Measurements from ENCODE around the gene CD68. TPM values are rescaled to one million over a fixed set of nuclear protein-coding genes. Genes with fewer than 3 reads are reported as not detected.

Gene CD68
- total RNA-seq, 6 experiments from 2014 or later = 46.6 to 71.7 (median 68.5) TPM

DNA sequence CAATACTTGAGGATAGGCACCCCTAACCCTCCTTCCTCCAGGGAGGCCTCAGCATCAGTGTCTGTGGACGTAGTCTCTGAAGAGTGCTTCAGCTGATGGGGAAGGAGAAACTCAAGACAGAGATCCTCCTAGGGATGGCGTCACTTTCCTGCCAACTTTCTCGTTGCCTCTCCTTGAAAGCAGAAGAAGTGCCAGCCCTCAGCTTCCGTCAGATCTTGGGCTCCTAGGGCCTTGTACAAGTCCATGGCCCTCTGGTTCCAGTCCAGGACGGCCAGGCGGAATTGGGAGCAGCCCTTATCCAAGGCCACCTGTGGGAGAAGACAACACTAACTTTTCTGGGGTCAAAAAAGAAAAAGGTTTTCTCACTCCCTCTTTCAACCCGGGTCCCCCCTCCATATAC, 46.9 kb downstream of the CD68 start:
- TF ChIP-seq, protein P1, sequence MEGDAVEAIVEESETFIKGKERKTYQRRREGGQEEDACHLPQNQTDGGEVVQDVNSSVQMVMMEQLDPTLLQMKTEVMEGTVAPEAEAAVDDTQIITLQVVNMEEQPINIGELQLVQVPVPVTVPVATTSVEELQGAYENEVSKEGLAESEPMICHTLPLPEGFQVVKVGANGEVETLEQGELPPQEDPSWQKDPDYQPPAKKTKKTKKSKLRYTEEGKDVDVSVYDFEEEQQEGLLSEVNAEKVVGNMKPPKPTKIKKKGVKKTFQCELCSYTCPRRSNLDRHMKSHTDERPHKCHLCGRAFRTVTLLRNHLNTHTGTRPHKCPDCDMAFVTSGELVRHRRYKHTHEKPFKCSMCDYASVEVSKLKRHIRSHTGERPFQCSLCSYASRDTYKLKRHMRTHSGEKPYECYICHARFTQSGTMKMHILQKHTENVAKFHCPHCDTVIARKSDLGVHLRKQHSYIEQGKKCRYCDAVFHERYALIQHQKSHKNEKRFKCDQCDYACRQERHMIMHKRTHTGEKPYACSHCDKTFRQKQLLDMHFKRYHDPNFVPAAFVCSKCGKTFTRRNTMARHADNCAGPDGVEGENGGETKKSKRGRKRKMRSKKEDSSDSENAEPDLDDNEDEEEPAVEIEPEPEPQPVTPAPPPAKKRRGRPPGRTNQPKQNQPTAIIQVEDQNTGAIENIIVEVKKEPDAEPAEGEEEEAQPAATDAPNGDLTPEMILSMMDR (IDR thresholded peaks at IDR 0.05) = no peak
- DNase-seq = no peak
- no peak overlapping the region for H3K27ac Mint-ChIP-seq
- H3K36me3 Mint-ChIP-seq (ENCODE audit: low read depth) = peaks cover 4% of the 10 kb centered on the region; the same call in 1 of the 2 replicates
- peaks cover 10% of the 10 kb centered on the region; the same call in 1 of the 2 replicates for H3K4me1 Mint-ChIP-seq (ENCODE audit: low read depth)
- H3K9me3 Mint-ChIP-seq = no peaks in the 10 kb centered on the region
- peaks cover 3% of the 10 kb centered on the region for H3K27me3 Mint-ChIP-seq (ENCODE audit: insufficient read depth)
- H3K4me3 Mint-ChIP-seq = peak overlapping the region; percentile 91

DNA sequence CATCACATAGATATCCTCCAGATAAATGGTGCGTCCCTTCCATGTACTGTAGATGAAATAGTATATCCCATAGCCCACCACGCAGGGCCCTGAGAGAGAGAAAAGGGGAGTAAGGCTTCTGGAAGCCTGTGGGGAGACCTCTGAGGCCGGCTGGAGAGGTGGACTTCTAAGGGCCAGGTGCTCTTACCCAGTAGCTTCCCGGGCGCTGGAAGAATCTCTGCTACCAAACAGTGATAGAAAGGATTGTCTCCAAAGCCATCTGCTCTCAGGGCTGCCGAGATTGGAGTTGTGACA, 47.5 kb downstream of the CD68 start:
- Mint-ChIP-seq H3K9me3 (no peaks in the 10 kb centered on the region), H3K27me3 (ENCODE audit: insufficient read depth) (peaks cover 3% of the 10 kb centered on the region), H3K4me3 (peak overlapping the region; percentile 91), H3K27ac (peak overlapping the region; percentile 82), H3K4me1 (ENCODE audit: low read depth) (peaks cover 10% of the 10 kb centered on the region; the same call in 1 of the 2 replicates), H3K36me3 (ENCODE audit: low read depth) (peaks cover 4% of the 10 kb centered on the region; the same call in 1 of the 2 replicates)
- no peak for DNase-seq
- TF ChIP-seq, protein P1 (IDR thresholded peaks at IDR 0.05) = no peak

DNA sequence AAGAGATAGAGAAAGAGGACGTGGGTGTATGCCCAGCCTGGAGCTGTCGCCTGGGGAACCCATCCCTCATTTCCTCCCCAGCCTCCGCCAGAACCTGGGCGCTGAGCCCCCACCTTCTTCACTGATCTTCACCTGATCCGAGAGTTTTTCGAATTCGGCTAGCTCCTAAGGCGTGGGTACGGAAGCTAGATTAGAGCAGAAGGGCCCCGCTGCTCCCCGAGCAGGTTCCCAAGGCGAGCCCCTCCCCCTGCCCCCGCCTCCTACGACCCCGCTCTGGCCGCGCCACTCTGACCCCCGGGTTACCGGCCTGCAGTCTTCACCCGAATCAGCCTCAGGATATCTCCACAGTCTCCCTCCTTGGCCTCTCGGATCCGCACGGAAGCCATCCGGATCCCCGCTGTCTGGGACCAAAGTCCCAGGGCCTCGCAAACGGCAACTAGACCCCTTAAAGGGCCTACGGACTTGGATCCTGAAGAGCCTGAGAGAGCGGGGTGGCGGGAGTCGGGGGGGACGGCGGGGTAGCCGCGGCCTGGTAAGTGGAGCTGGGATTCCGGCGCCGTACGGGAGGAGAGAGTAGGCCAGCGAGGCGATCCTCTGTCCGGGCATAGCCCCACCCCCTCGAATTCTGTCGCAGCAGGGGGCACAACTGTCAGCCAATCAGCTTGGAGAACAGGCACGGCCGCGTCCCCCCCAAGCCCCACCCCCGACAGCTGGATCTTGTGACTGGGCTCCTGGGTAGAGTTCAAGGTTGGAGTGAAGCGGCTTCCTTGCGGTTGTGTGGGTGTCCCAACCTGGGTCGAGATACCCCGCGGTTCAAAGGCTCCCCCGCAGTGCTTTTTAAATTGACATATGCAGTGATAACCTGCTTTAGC, 48.0 kb downstream of the CD68 start, which contains the start of gene SAT2:
TSS of gene SAT2 (minus strand) at position 572 of the 872 bp plus-strand sequence. CDS start at position 386, 186 bp downstream.
- TF ChIP-seq, protein P1 (IDR thresholded peaks at IDR 0.05) = no peak
- H3K9me3 Mint-ChIP-seq = no peaks in the 10 kb centered on the region
- H3K27ac Mint-ChIP-seq = peak within 1 kb of the TSS; percentile 82
- peaks cover 10% of the 10 kb centered on the region; the same call in 1 of the 2 replicates for H3K4me1 Mint-ChIP-seq (ENCODE audit: low read depth)
- H3K36me3 Mint-ChIP-seq (ENCODE audit: low read depth) = peaks cover 4% of the 10 kb centered on the region; the same call in 1 of the 2 replicates
- DNase-seq = peak; percentile 85
- H3K4me3 Mint-ChIP-seq = peak within 1 kb of the TSS; percentile 91
- peaks cover 3% of the 10 kb centered on the region for H3K27me3 Mint-ChIP-seq (ENCODE audit: insufficient read depth)

DNA sequence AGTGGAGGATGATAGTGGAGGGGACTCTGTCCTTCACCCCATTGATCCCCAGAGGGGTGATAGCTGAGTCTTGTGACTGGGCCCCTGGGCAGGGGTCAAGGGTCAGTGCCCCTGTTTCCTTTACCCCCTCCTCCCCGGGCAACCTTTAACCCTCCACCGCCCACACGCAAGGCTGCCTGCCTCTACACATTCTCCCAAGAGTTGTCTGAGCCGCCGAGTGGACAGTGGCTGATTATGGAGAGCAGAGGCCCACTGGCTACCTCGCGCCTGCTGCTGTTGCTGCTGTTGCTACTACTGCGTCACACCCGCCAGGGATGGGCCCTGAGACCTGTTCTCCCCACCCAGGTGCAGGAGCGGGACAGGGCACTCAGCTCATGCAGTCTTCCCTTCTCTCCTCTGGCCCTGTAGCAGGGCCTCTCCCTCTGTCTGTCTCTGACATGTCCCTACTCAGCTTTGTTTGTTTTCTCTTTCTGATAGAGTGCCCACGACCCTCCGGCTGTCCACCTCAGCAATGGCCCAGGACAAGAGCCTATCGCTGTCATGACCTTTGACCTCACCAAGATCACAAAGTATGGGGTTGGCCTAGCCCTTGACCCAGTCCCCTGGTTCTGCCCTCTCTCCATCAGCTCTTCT, 50.6 kb downstream of the CD68 start, which contains the start of gene SHBG:
TSS of gene SHBG (plus strand) at position 197 of the 633 bp plus-strand sequence. CDS start at position 235, 38 bp downstream.
- no peak for DNase-seq
- H3K36me3 Mint-ChIP-seq (ENCODE audit: low read depth) = peaks cover 4% of the 10 kb centered on the region; the same call in 1 of the 2 replicates
- H3K4me3 Mint-ChIP-seq = no peak within 1 kb of the TSS
- no peaks in the 10 kb centered on the region; the same call in 1 of the 2 replicates for H3K27me3 Mint-ChIP-seq (ENCODE audit: insufficient read depth)
- H3K27ac Mint-ChIP-seq = no peak within 1 kb of the TSS
- TF ChIP-seq, protein P1 (IDR thresholded peaks at IDR 0.05) = no peak
- peaks cover 10% of the 10 kb centered on the region; the same call in 1 of the 2 replicates for H3K4me1 Mint-ChIP-seq (ENCODE audit: low read depth)
- no peaks in the 10 kb centered on the region for H3K9me3 Mint-ChIP-seq

Other genes with a start within 250 kb of the CD68 start
- gene ACAP1, start 243.1 kb upstream of the CD68 start, total RNA-seq (2021; fragmentation: NEBNext Ultra II Directional; extraction: Animal tissue kit (Norgen Biotek cat#: 25700)) = 1 to 10 TPM; 3.2 to 6.4 (median 4.9) TPM
- 10 to 100 TPM; 11.2 to 14.5 (median 12.6) TPM for gene KCTD11, start 227.5 kb upstream of the CD68 start, total RNA-seq (2021; fragmentation: NEBNext Ultra II Directional; extraction: Animal tissue kit (Norgen Biotek cat#: 25700))
- gene TMEM95, start 224.5 kb upstream of the CD68 start, total RNA-seq (2021; fragmentation: NEBNext Ultra II Directional; extraction: Animal tissue kit (Norgen Biotek cat#: 25700)) = not detected
- gene TNK1, start 198.5 kb upstream of the CD68 start, total RNA-seq (2021; fragmentation: NEBNext Ultra II Directional; extraction: Animal tissue kit (Norgen Biotek cat#: 25700)) = under 1 TPM; 0.20 to 0.41 (median 0.26) TPM
- gene PLSCR3, start 185.1 kb upstream of the CD68 start, total RNA-seq (2021; fragmentation: NEBNext Ultra II Directional; extraction: Animal tissue kit (Norgen Biotek cat#: 25700)) = 100 to 1,000 TPM in 1 of 6 experiments, 10 to 100 TPM in 5; 85.6 to 114 (median 98.5) TPM
- 10 to 100 TPM; 52.2 to 79.1 (median 72.3) TPM for gene TMEM256, start 175.5 kb upstream of the CD68 start, total RNA-seq (2021; fragmentation: NEBNext Ultra II Directional; extraction: Animal tissue kit (Norgen Biotek cat#: 25700))
- gene NLGN2, start 171.8 kb upstream of the CD68 start, total RNA-seq (2021; fragmentation: NEBNext Ultra II Directional; extraction: Animal tissue kit (Norgen Biotek cat#: 25700)) = 10 to 100 TPM; 41.3 to 57.3 (median 46.2) TPM
- gene SPEM1, start 159.3 kb upstream of the CD68 start, total RNA-seq (2021; fragmentation: NEBNext Ultra II Directional; extraction: Animal tissue kit (Norgen Biotek cat#: 25700)) = not detected
- not detected for gene SPEM2, start 154.0 kb upstream of the CD68 start, total RNA-seq (2021; fragmentation: NEBNext Ultra II Directional; extraction: Animal tissue kit (Norgen Biotek cat#: 25700))
- gene SPEM3, start 150.8 kb upstream of the CD68 start, total RNA-seq (2021; fragmentation: NEBNext Ultra II Directional; extraction: Animal tissue kit (Norgen Biotek cat#: 25700)) = not detected
- 1 to 10 TPM; 2.2 to 2.9 (median 2.8) TPM for gene TMEM102, start 144.2 kb upstream of the CD68 start, total RNA-seq (2021; fragmentation: NEBNext Ultra II Directional; extraction: Animal tissue kit (Norgen Biotek cat#: 25700))
- gene FGF11, start 140.1 kb upstream of the CD68 start, total RNA-seq (2021; fragmentation: NEBNext Ultra II Directional; extraction: Animal tissue kit (Norgen Biotek cat#: 25700)) = under 1 TPM in 3 of 6 experiments, not detected in 3; 0.10 to 0.31 (median 0.24) TPM
- 1 to 10 TPM; 2.0 to 2.8 (median 2.4) TPM for gene CHRNB1, start 134.6 kb upstream of the CD68 start, total RNA-seq (2021; fragmentation: NEBNext Ultra II Directional; extraction: Animal tissue kit (Norgen Biotek cat#: 25700))
- 10 to 100 TPM; 62.7 to 75.9 (median 68.6) TPM for gene ZBTB4, start 100.0 kb upstream of the CD68 start, total RNA-seq (2021; fragmentation: NEBNext Ultra II Directional; extraction: Animal tissue kit (Norgen Biotek cat#: 25700))
- not detected for gene SLC35G6, start 98.2 kb upstream of the CD68 start, total RNA-seq (2021; fragmentation: NEBNext Ultra II Directional; extraction: Animal tissue kit (Norgen Biotek cat#: 25700))
- 100 to 1,000 TPM; 111 to 127 (median 118) TPM for gene POLR2A, start 95.3 kb upstream of the CD68 start, total RNA-seq (2021; fragmentation: NEBNext Ultra II Directional; extraction: Animal tissue kit (Norgen Biotek cat#: 25700))
- gene TNFSF12, start 30.6 kb upstream of the CD68 start, total RNA-seq (2021; fragmentation: NEBNext Ultra II Directional; extraction: Animal tissue kit (Norgen Biotek cat#: 25700)) = 10 to 100 TPM; 22.0 to 28.3 (median 25.4) TPM
- gene TNFSF13, start 20.9 kb upstream of the CD68 start, total RNA-seq (2021; fragmentation: NEBNext Ultra II Directional; extraction: Animal tissue kit (Norgen Biotek cat#: 25700)) = 1 to 10 TPM; 1.2 to 2.8 (median 1.5) TPM
- 10 to 100 TPM; 53.9 to 70.3 (median 60.3) TPM for gene SENP3, start 17.7 kb upstream of the CD68 start, total RNA-seq (2021; fragmentation: NEBNext Ultra II Directional; extraction: Animal tissue kit (Norgen Biotek cat#: 25700))
- 10 to 100 TPM; 59.2 to 91.2 (median 68.6) TPM for gene MPDU1, start 4.2 kb downstream of the CD68 start, total RNA-seq (2021; fragmentation: NEBNext Ultra II Directional; extraction: Animal tissue kit (Norgen Biotek cat#: 25700))
- gene SOX15, start 10.5 kb downstream of the CD68 start, total RNA-seq (2021; fragmentation: NEBNext Ultra II Directional; extraction: Animal tissue kit (Norgen Biotek cat#: 25700)) = 1 to 10 TPM in 1 of 6 experiments, under 1 TPM in 5; 0.62 to 1.0 (median 0.81) TPM
- gene FXR2, start 35.3 kb downstream of the CD68 start, total RNA-seq (2021; fragmentation: NEBNext Ultra II Directional; extraction: Animal tissue kit (Norgen Biotek cat#: 25700)) = 10 to 100 TPM; 49.3 to 62.3 (median 51.5) TPM
- gene SAT2, start 48.2 kb downstream of the CD68 start, total RNA-seq (2021; fragmentation: NEBNext Ultra II Directional; extraction: Animal tissue kit (Norgen Biotek cat#: 25700)) = 10 to 100 TPM; 39.2 to 55.0 (median 43.5) TPM
- 1 to 10 TPM in 1 of 6 experiments, under 1 TPM in 5; 0.36 to 1.2 (median 0.79) TPM for gene SHBG, start 50.5 kb downstream of the CD68 start, total RNA-seq (2021; fragmentation: NEBNext Ultra II Directional; extraction: Animal tissue kit (Norgen Biotek cat#: 25700))
- not detected for gene ATP1B2, start 71.3 kb downstream of the CD68 start, total RNA-seq (2021; fragmentation: NEBNext Ultra II Directional; extraction: Animal tissue kit (Norgen Biotek cat#: 25700))
- 10 to 100 TPM; 68.1 to 84.3 (median 75.4) TPM for gene TP53, start 107.9 kb downstream of the CD68 start, total RNA-seq (2021; fragmentation: NEBNext Ultra II Directional; extraction: Animal tissue kit (Norgen Biotek cat#: 25700))
- gene WRAP53, start 108.8 kb downstream of the CD68 start, total RNA-seq (2021; fragmentation: NEBNext Ultra II Directional; extraction: Animal tissue kit (Norgen Biotek cat#: 25700)) = 10 to 100 TPM in 5 of 6 experiments, 1 to 10 TPM in 1; 8.6 to 18.2 (median 15.2) TPM
- under 1 TPM; 0.12 to 0.34 (median 0.24) TPM for gene EFNB3, start 125.6 kb downstream of the CD68 start, total RNA-seq (2021; fragmentation: NEBNext Ultra II Directional; extraction: Animal tissue kit (Norgen Biotek cat#: 25700))
- gene DNAH2, start 138.1 kb downstream of the CD68 start, total RNA-seq (2021; fragmentation: NEBNext Ultra II Directional; extraction: Animal tissue kit (Norgen Biotek cat#: 25700)) = not detected